ENCODE measurements around the gene COG5. TPM values are rescaled to one million over a fixed set of nuclear protein-coding genes. Genes with fewer than 3 reads are reported as not detected.

COG5 gene
- total RNA-seq, 1 experiment from 2014 or later, result 20.2 TPM

- Histone ChIP-seq H3K14ac (ENCODE audit: insufficient read depth, low read length) (no peak overlapping the region), H4K20me1 (ENCODE audit: control insufficient read depth, insufficient read depth, insufficient read length) (no peaks in the 10 kb centered on the region), H2BK15ac (ENCODE audit: low read depth, low read length) (no peak overlapping the region), H2BK120ac (ENCODE audit: low read depth, low read length, poor library complexity, severe bottlenecking) (no peak overlapping the region), H2AFZ (ENCODE audit: low read length) (no peak overlapping the region), H4K8ac (replicated peaks; ENCODE audit: insufficient read length, low read depth, low read length) (no peak overlapping the region), H2AK5ac (ENCODE audit: insufficient read length, low read length) (no peak overlapping the region), H3K9me3 (ENCODE audit: control insufficient read depth, low read depth, low read length) (no peaks in the 10 kb centered on the region), H2BK20ac (ENCODE audit: low read depth, low read length, poor library complexity, severe bottlenecking) (no peak overlapping the region), H3K56ac (ENCODE audit: insufficient read length, low read depth, low read length) (no peak overlapping the region), H3K9ac (ENCODE audit: extremely low read depth, insufficient read length, low read length) (no peak overlapping the region), H2BK5ac (ENCODE audit: insufficient read length, low read length) (no peak overlapping the region), H3K4ac (ENCODE audit: low read depth, low read length) (no peak overlapping the region), H3K79me2 (ENCODE audit: insufficient read depth, low read length) (no peaks in the 10 kb centered on the region), H3K79me1 (ENCODE audit: insufficient read depth, low read depth, low read length, poor library complexity, severe bottlenecking) (no peaks in the 10 kb centered on the region), H2BK12ac (ENCODE audit: insufficient read length, low read depth, low read length) (no peak overlapping the region), H3K27ac (ENCODE audit: insufficient read length, low read depth, low read length) (no peak overlapping the region), H3T11ph (ENCODE audit: low read length) (no peak overlapping the region), H4K91ac (ENCODE audit: insufficient read length, low read depth, low read length) (no peak overlapping the region), H4K5ac (ENCODE audit: insufficient read length, low read depth, low read length) (no peak overlapping the region), H3K23me2 (ENCODE audit: insufficient read length, low read depth, low read length, poor library complexity, severe bottlenecking) (no peaks in the 10 kb centered on the region), H3K4me2 (ENCODE audit: insufficient read depth, insufficient read length, low read length) (no peak overlapping the region), H3K23ac (ENCODE audit: insufficient read length, low read depth, low read length) (no peak overlapping the region), H3K4me1 (ENCODE audit: insufficient read depth, low read length) (no peaks in the 10 kb centered on the region), H3K18ac (ENCODE audit: insufficient read length, low read depth, low read length) (no peak overlapping the region), H3K27me3 (ENCODE audit: insufficient read depth, low read length) (no peaks in the 10 kb centered on the region)
- no peak for DNase-seq
- 100% methylated on average over 1 of the region's 4 CpGs for WGBS (ENCODE audit: extremely low coverage, insufficient read length, low lambda C conversion rate)
- Mint-ChIP-seq H3K27me3 (ENCODE audit: low read depth) (no peaks in the 10 kb centered on the region), H3K9me3 (no peaks in the 10 kb centered on the region), H3K27ac (peak overlapping the region in 1 of 3 experiments; percentile 80; a peak in 1 of 7 replicates), H3K36me3 (ENCODE audit: insufficient read depth in 1 of 3, low read depth in 3 of 3) (peaks cover 0 to 1% (median 0%) of the 10 kb centered on the region in 3 experiments; a peak in 1 of 7 replicates), H3K4me1 (peaks cover 11 to 14% of the 10 kb centered on the region in 2 experiments), H3K4me3 (no peak overlapping the region)
- TF ChIP-seq CTCF (conservative IDR thresholded peaks at IDR 0.05), result no peak
Measured at GRCh38 chr7:107404740-107405537, 158.8 kb downstream of the COG5 start.

All from H9 (cell line).